Measurements from ENCODE around the gene RBM26. TPM values are rescaled to one million over a fixed set of nuclear protein-coding genes. Genes with fewer than 3 reads are reported as not detected.

Gene RBM26
- total RNA-seq, 4 donors from 2014 or later = 19.8 to 29.9 (median 21.3) TPM

DNA sequence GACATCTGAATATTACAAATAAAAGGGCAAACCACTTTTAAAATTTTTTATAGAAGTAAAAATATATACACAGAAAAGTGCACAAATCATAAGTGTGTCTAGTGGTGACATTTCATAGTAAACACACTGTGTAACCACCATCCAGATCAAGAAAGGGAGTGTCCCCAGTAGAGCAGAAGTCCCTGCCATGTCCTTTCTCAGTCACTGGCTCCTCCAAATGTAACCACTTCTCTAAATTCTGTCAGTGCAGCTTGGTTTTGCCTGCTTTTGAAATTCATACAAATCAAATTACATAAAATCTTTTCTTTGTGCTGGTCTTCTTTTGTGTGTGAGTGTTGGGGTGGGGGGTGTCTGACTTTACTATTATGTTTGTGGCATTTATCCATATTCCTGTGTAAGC is 116.5 kb downstream of the RBM26 start:
- Histone ChIP-seq H3K36me3 (no peaks in the 10 kb centered on the region), H3K4me1 (no peaks in the 10 kb centered on the region), H3K27me3 (no peaks in the 10 kb centered on the region), H3K4me3 (no peak overlapping the region), H3K27ac (replicated peaks in 1 of 4) (no peak overlapping the region), H3K9me3 (no peaks in the 10 kb centered on the region)
- DNase-seq (ENCODE audit: extremely low spot score) = no peak
- TF ChIP-seq EP300 (IDR thresholded peaks at IDR 0.05) = no peak
- TF ChIP-seq POLR2A (IDR thresholded peaks at IDR 0.05; ENCODE audit: low read depth) = no peak
- no peak for TF ChIP-seq POLR2AphosphoS5 (IDR thresholded peaks at IDR 0.05)
- TF ChIP-seq, protein P1, sequence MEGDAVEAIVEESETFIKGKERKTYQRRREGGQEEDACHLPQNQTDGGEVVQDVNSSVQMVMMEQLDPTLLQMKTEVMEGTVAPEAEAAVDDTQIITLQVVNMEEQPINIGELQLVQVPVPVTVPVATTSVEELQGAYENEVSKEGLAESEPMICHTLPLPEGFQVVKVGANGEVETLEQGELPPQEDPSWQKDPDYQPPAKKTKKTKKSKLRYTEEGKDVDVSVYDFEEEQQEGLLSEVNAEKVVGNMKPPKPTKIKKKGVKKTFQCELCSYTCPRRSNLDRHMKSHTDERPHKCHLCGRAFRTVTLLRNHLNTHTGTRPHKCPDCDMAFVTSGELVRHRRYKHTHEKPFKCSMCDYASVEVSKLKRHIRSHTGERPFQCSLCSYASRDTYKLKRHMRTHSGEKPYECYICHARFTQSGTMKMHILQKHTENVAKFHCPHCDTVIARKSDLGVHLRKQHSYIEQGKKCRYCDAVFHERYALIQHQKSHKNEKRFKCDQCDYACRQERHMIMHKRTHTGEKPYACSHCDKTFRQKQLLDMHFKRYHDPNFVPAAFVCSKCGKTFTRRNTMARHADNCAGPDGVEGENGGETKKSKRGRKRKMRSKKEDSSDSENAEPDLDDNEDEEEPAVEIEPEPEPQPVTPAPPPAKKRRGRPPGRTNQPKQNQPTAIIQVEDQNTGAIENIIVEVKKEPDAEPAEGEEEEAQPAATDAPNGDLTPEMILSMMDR (IDR thresholded peaks at IDR 0.05) = no peak
- intact Hi-C loops (cut with DNase I) = no loop called here

DNA sequence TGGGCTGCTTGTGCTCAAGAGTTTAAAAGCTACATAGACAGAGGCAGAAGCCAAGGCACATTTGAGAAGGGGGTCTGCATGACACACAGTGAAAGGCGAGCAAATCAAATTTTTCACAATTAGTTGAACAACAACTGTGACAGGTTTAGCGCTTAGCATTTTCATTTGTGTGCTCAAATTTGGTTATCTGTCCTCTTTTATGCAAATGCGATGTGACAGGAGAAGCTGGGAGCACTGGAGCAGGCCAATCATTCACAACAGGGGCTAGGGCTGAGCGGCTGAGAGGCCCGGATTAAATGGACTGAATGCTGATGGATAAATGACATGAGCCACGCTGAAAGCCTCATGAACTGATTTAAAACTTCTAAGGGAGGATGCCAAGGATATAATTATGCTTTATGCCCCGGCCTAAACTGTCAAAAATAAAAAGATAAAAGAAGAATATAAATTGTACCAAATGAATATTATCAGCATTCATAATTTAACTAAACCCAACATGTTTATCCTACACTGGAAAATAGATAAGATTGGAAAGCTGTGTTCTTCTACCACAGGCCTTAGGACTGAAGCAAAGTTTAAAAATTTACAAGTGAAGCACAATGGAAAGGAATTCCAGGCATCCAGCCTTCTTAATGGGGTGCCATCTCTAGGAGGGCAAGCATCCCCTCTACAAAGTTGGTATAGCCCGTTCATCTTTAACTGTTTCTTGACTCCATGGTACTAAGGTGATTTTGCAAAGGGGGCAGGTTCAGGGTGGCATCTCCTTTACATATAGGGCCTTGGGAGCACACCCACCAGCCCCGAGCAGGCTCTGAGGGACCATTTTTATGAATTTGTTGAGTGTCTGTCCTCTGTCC is 117.9 kb downstream of the RBM26 start:
- Histone ChIP-seq H3K4me3 (no peak overlapping the region), H3K4me1 (no peaks in the 10 kb centered on the region), H3K9me3 (no peaks in the 10 kb centered on the region), H3K36me3 (no peaks in the 10 kb centered on the region), H3K27me3 (no peaks in the 10 kb centered on the region), H3K27ac (replicated peaks in 1 of 4) (no peak overlapping the region)
- 66% methylated on average over 9 of the region's 9 CpGs for WGBS
- no peak for DNase-seq (ENCODE audit: extremely low spot score)
- intact Hi-C loops (cut with DNase I) = no loop called here
- TF ChIP-seq POLR2A (IDR thresholded peaks at IDR 0.05; ENCODE audit: low read depth) (no peak), EP300 (IDR thresholded peaks at IDR 0.05) (no peak)

DNA sequence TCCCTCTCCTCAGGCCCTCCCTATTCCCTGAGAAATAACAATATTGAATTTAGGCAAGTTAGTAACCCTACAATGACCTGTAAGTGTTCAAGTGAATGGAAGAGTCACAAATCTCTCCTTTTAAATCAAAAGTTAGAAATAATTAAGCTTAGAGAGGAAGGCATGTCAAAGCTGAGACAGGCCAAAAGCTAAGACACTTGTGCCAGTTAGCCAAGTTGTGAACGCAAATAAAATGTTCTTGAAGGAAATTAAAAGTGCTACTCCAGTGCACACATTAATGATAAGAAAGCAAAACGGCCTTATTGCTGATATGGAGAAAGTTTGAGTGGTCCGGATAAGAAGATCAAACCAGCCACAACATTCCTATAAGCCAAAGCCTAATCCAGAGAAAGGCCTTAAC is 120.9 kb downstream of the RBM26 start:
- H3K27me3 ChIP-seq = no peaks in the 10 kb centered on the region
- intact Hi-C loops (cut with DNase I) = no loop called here
- no peaks in the 10 kb centered on the region for H3K9me3 ChIP-seq
- H3K4me1 ChIP-seq = no peaks in the 10 kb centered on the region
- no peak for DNase-seq (ENCODE audit: extremely low spot score)
- 95% methylated on average over 3 of the region's 3 CpGs for WGBS
- H3K4me3 ChIP-seq = no peak overlapping the region
- no peaks in the 10 kb centered on the region for H3K36me3 ChIP-seq
- TF ChIP-seq POLR2A (IDR thresholded peaks at IDR 0.05; ENCODE audit: low read depth) = no peak
- TF ChIP-seq, protein P1 (IDR thresholded peaks at IDR 0.05) = no peak
- TF ChIP-seq EP300 (IDR thresholded peaks at IDR 0.05) = no peak
- TF ChIP-seq POLR2AphosphoS5 (IDR thresholded peaks at IDR 0.05) = no peak
- no peak overlapping the region for H3K27ac ChIP-seq (replicated peaks in 1 of 4)

DNA sequence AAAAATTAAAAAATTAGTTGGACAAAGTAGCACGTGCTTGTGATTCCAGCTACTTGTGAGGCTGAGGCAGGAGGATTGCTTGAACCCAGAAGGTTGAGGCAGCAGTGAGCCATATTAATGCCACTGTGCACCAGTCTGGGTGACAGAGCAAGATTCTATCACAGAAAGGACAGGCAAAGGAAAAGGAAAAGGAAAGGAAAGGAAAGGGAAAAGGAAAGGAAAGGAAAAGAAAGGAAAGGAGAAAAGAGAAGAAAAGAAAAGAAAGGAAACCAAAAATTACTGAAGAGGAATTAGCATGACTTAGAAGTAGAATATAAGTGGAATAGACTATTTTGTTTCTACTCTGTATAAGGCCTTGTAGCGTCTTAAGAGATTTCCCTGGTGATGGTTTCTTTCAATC is 122.3 kb downstream of the RBM26 start:
- intact Hi-C loops (cut with DNase I) = no loop called here
- no peaks in the 10 kb centered on the region for H3K4me1 ChIP-seq
- TF ChIP-seq POLR2AphosphoS5 (IDR thresholded peaks at IDR 0.05) (no peak), EP300 (IDR thresholded peaks at IDR 0.05) (no peak), POLR2A (IDR thresholded peaks at IDR 0.05; ENCODE audit: low read depth) (no peak)
- TF ChIP-seq, protein P1 (IDR thresholded peaks at IDR 0.05) = no peak
- H3K27me3 ChIP-seq = no peaks in the 10 kb centered on the region
- H3K27ac ChIP-seq (replicated peaks in 1 of 4) = no peak overlapping the region
- DNase-seq (ENCODE audit: extremely low spot score) = no peak
- H3K9me3 ChIP-seq = no peaks in the 10 kb centered on the region
- H3K4me3 ChIP-seq = no peak overlapping the region
- H3K36me3 ChIP-seq = no peaks in the 10 kb centered on the region
- 88% methylated on average over 2 of the region's 2 CpGs for WGBS

DNA sequence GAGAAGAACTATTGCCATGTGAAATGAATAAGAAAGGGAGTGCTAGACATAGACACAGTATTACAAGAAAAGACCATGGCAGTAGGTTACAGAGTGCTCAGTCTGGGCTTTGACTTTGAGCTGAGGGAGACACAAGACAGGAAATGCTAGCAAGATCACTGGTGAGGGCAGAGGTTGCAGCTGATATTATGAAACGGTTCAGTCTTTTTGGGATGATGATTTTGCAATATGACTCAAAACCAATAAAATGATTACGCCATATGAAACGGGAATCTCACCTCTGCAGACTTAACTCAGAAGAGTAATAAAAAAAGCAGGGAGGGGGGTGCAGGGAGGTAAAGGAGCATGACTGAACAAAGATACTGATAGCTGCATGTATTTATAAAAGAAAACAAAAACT is 123.1 kb downstream of the RBM26 start:
- Histone ChIP-seq H3K4me3 (no peak overlapping the region), H3K9me3 (no peaks in the 10 kb centered on the region), H3K36me3 (no peaks in the 10 kb centered on the region), H3K27me3 (no peaks in the 10 kb centered on the region), H3K4me1 (no peaks in the 10 kb centered on the region), H3K27ac (replicated peaks in 1 of 4) (no peak overlapping the region)
- TF ChIP-seq POLR2AphosphoS5 (IDR thresholded peaks at IDR 0.05) = no peak
- TF ChIP-seq EP300 (IDR thresholded peaks at IDR 0.05) = no peak
- no peak for TF ChIP-seq POLR2A (IDR thresholded peaks at IDR 0.05; ENCODE audit: low read depth)
- TF ChIP-seq, protein P1 (IDR thresholded peaks at IDR 0.05) = no peak
- intact Hi-C loops (cut with DNase I) = no loop called here
- DNase-seq (ENCODE audit: extremely low spot score) = no peak
- WGBS = 65% methylated on average over 3 of the region's 3 CpGs
